ENCODE results near the gene CCDC150. TPM values are rescaled to one million over a fixed set of nuclear protein-coding genes. Genes with fewer than 3 reads are reported as not detected.

The CCDC150 gene
- total and polyA plus RNA-seq, 7 donors = 0.13 to 1.4 (median 0.46) TPM; not detected in 1

- Histone ChIP-seq H3K27ac (no peak overlapping the region), H3K36me3 (ENCODE audit: insufficient read depth in 1 of 2, low read depth in 1 of 2) (no peaks in the 10 kb centered on the region), H3K4me1 (peaks cover 3% of the 10 kb centered on the region), H3K4me3 (peak overlapping the region; percentile 76), H3K9me3 (no peaks in the 10 kb centered on the region), H3K27me3 (ENCODE audit: insufficient read depth in 3 of 3, low read length in 2 of 3) (peaks cover 3 to 68% (median 6%) of the 10 kb centered on the region in 3 donors)
- ATAC-seq (no peak), DNase-seq (no peak)
- intact Hi-C loops (cut with DNase I) = no loop called here
- 1 to 2% (median 1%) methylated on average over 27 to 48 of the region's 48 CpGs for WGBS, 3 donors
- TF ChIP-seq CTCF (IDR thresholded peaks at IDR 0.05) = no peak
These were observed 47.1 kb upstream of the CCDC150 start for GRCh38 chr2:196592331-196592910.

DNA sequence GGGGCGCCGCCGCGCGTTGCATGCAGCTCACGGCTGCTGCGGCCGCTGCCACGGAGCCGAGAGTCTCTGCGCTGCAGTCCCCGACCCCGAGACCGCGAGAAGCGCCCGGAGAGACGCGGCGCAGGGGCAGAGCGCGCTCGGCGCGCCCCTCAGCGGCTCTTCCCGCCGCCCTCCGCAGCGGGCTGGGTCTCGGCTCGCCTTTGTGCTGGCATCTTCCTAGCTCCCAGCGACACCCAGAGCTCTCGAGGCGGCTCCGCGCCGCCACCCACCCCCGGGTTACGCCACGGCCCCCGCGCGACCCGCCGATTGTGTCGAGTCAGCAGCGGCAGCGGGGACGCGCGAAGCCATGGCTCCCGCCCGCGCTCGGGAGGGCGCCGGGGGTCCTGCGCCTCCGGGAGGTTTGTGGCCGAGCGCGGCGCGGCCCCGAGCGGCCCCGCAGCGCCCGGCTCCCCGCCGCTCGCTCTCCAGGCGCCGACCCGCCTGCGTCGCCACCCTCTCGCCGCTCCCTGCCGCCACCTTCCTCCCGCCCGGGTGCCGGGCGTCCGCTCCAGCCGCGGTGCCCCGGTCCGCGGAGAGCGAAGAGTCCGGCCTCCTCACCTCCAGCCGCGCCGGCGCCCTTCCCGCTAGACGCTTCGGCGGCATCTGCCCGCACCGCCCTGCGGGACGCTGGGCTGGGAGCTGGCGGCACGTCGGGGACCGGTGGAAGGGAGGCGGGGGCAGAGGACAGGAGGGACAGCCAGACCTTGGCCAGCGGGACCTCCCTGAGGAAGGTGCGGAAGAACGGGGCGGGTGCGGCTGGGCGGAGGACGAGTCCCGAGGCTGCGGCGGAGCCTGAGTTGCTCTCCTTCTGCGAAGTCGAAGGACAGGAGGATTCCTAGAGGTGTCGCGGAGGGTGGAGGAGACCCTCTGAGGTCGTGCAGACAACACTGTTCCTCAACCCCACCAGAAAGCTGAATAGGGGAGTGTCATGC lies 46.3 kb upstream of the CCDC150 start, which contains the start of gene HECW2:
Gene HECW2 (minus strand): TSS at position 644 of the 971 bp plus-strand sequence.
- Histone ChIP-seq H3K4me3 (peak within 1 kb of the TSS; percentile 76), H3K27ac (no peak within 1 kb of the TSS), H3K36me3 (ENCODE audit: insufficient read depth in 1 of 2, low read depth in 1 of 2) (no peaks in the 10 kb centered on the region), H3K9me3 (no peaks in the 10 kb centered on the region), H3K27me3 (ENCODE audit: insufficient read depth in 3 of 3, low read length in 2 of 3) (peaks cover 3 to 68% (median 6%) of the 10 kb centered on the region in 3 donors), H3K4me1 (peaks cover 3% of the 10 kb centered on the region)
- WGBS, 3 donors = 1% methylated on average over 81 to 125 of the region's 125 CpGs
- intact Hi-C loops (cut with DNase I) = no loop called here
- ATAC-seq (peak; percentile 27 to 64 (median 42)), DNase-seq (peak; percentile 18 to 53)
- TF ChIP-seq CTCF (IDR thresholded peaks at IDR 0.05) = no peak

DNA sequence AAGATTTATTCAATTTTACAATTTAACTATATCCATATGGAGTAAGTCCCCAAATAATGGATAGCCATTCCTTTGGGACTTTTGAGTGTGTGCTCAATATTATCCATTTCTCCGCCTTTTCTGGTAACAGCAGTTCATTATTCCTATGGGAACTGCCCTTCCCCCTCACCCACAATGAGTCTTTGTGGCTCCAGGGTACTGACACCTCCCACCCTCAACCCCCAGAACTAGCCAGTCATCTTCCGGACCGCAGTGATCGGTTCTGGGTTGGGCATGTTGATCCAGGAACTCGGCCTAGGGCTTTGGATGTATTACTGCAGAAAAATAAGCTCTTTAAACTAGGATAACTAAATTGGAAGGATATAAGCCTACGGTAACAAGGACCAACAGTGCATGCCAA lies 45.4 kb upstream of the CCDC150 start:
- peaks cover 3% of the 10 kb centered on the region for H3K4me1 ChIP-seq
- no peaks in the 10 kb centered on the region for H3K36me3 ChIP-seq (ENCODE audit: insufficient read depth in 1 of 2, low read depth in 1 of 2)
- H3K9me3 ChIP-seq = no peaks in the 10 kb centered on the region
- H3K27me3 ChIP-seq (ENCODE audit: insufficient read depth in 3 of 3, low read length in 2 of 3) = peaks cover 3 to 59% (median 5%) of the 10 kb centered on the region in 3 donors
- ATAC-seq (no peak), DNase-seq (no peak)
- H3K4me3 ChIP-seq = no peak overlapping the region
- intact Hi-C loops (cut with DNase I) = no loop called here
- WGBS, 3 donors = 89 to 95% (median 90%) methylated on average over 6 of the region's 6 CpGs
- H3K27ac ChIP-seq = no peak overlapping the region
- no peak for TF ChIP-seq CTCF (IDR thresholded peaks at IDR 0.05)

DNA sequence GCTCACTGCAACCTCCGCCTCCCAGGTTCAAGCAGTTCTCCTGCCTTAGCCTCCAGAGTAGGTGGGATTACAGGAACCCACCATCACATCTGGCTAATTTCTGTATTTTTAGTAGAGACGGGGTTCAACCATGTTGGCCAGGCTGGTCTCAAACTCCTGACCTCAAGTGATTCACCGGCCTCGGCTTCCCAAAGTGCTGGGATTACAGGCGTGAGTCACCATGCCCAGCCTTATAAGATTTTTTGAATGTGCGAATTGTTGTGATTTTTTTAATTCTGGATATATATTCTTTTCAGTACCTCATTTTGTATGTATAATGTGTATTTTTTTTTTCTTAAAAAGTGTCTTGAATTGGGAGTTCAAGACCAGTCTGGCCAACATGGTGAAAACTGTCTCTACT lies 42.0 kb upstream of the CCDC150 start:
- Histone ChIP-seq H3K36me3 (ENCODE audit: insufficient read depth in 1 of 2, low read depth in 1 of 2) (no peaks in the 10 kb centered on the region), H3K4me1 (peaks cover 3% of the 10 kb centered on the region), H3K27me3 (ENCODE audit: insufficient read depth in 3 of 3, low read length in 2 of 3) (peaks cover 3 to 27% (median 3%) of the 10 kb centered on the region in 3 donors), H3K4me3 (no peak overlapping the region), H3K27ac (no peak overlapping the region), H3K9me3 (no peaks in the 10 kb centered on the region)
- intact Hi-C loops (cut with DNase I) = no loop called here
- TF ChIP-seq CTCF (IDR thresholded peaks at IDR 0.05) = no peak
- no peak for DNase-seq
- 93 to 98% (median 95%) methylated on average over 6 of the region's 6 CpGs for WGBS, 3 donors
- no peak for ATAC-seq
